Measurements from ENCODE around the gene PLPP4. TPM values are rescaled to one million over a fixed set of nuclear protein-coding genes. Genes with fewer than 3 reads are reported as not detected.

The PLPP4 gene
- total and polyA plus RNA-seq, 10 of the 15 experiments (the other 5 are each of a cell fraction or from before 2014, with no cell fraction given), result 0.08 to 3.1 (median 0.26) TPM; not detected in 3

GRCh38 chr10:120473593-120473992, 16.6 kb downstream of the PLPP4 start (continued):
- TF ChIP-seq FOS (IDR thresholded peaks at IDR 0.05; ENCODE audit: borderline replicate concordance, extremely low read depth, insufficient read length) (no peak), ASH2L (IDR thresholded peaks at IDR 0.05; ENCODE audit: borderline replicate concordance, low read depth) (no peak), RELA (IDR thresholded peaks at IDR 0.05; ENCODE audit: borderline replicate concordance, partially characterized antibody) (no peak), NRF1 (conservative IDR thresholded peaks at IDR 0.05; ENCODE audit: low read depth, low read length) (no peak), CHD1 (IDR thresholded peaks at IDR 0.05; ENCODE audit: low read depth, low read length) (no peak), CBFB (IDR thresholded peaks at IDR 0.05; ENCODE audit: low read depth) (no peak), HCFC1 (IDR thresholded peaks at IDR 0.05; ENCODE audit: low read length) (no peak), ZNF384 (IDR thresholded peaks at IDR 0.05; ENCODE audit: borderline replicate concordance, low read depth, low read length) (no peak), BHLHE40 (IDR thresholded peaks at IDR 0.05; ENCODE audit: borderline replicate concordance in 1 of 2, low read depth in 2 of 2, low read length in 1 of 2) (no peak), SKIL (IDR thresholded peaks at IDR 0.05; ENCODE audit: low read depth, poor library complexity, severe bottlenecking) (no peak), PKNOX1 (IDR thresholded peaks at IDR 0.05) (peak; percentile 58), SUPT20H (IDR thresholded peaks at IDR 0.05; ENCODE audit: borderline replicate concordance, control insufficient read depth, low read depth, low read length) (no peak), TCF7 (IDR thresholded peaks at IDR 0.05; ENCODE audit: borderline replicate concordance) (no peak), ETV6 (conservative IDR thresholded peaks at IDR 0.05 in 1 of 2, IDR thresholded peaks at IDR 0.05 in 1 of 2; ENCODE audit: borderline replicate concordance in 1 of 2, low read depth in 1 of 2) (peak in 1 of 2 experiments; percentile 58; a peak in 2 of 4 replicates), WRNIP1 (IDR thresholded peaks at IDR 0.05; ENCODE audit: borderline replicate concordance, low read depth, low read length) (no peak), IRF4 (IDR thresholded peaks at IDR 0.05; ENCODE audit: low read depth, low read length) (0 out of 2 replicates have a peak, but pooled peaks have one; percentile 37), ZNF274 (IDR thresholded peaks at IDR 0.05; ENCODE audit: insufficient read depth, insufficient read length) (no peak), MLLT1 (IDR thresholded peaks at IDR 0.05) (no peak), POLR2A (IDR thresholded peaks at IDR 0.05; ENCODE audit: low read depth, low read length) (no peak), SP1 (IDR thresholded peaks at IDR 0.05; ENCODE audit: low read depth, low read length) (no peak), EZH2 (IDR thresholded peaks at IDR 0.05; ENCODE audit: borderline replicate concordance, control insufficient read depth, low read depth, low read length) (no peak), SPI1 (IDR thresholded peaks at IDR 0.05; ENCODE audit: borderline replicate concordance, insufficient read depth, low read depth, low read length) (peak; percentile 61; the same call in 1 of the 2 replicates), EED (IDR thresholded peaks at IDR 0.05; ENCODE audit: low read depth) (0 out of 2 replicates have a peak, but pooled peaks have one; percentile 20), GATAD2B (conservative IDR thresholded peaks at IDR 0.05; ENCODE audit: low read depth) (no peak), ZNF622 (IDR thresholded peaks at IDR 0.05) (no peak), PAX8 (IDR thresholded peaks at IDR 0.05) (no peak)

Measured in GM12878 (cell line).